Smooth muscle cell (in vitro differentiated cells): ENCODE measurements around the gene GLB1L. TPM values are rescaled to one million over a fixed set of nuclear protein-coding genes. Genes with fewer than 3 reads are reported as not detected.

Source experiments
- DNase-seq: peaks from one replicate; lab custom pipeline; 2025; ENCODE audit not compliant: unreplicated experiment; lab: John Stamatoyannopoulos, UW
- H2AFZ ChIP-seq: fragments of 200-600 bp; sonication (generic); 2 replicates; pipeline ENCODE4 v1.6.0; 2016; ENCODE audit warnings: antibody characterized with exemption, low read depth, mild to moderate bottlenecking
- H3F3A ChIP-seq: fragments of 200-600 bp; sonication (generic); 2 replicates; pipeline ENCODE4 v1.6.0; 2017; ENCODE audit warnings: antibody characterized with exemption, low read depth
- H3K27ac ChIP-seq: fragments of 200-600 bp; sonication (generic); 2 replicates; pipeline ENCODE4 v1.5.1; 2016; ENCODE audit warnings: low read depth, mild to moderate bottlenecking
- H3K27me3 ChIP-seq: fragments of 200-600 bp; sonication (generic); 2 replicates; pipeline ENCODE4 v1.6.1; 2016; ENCODE audit warnings: low read depth, mild to moderate bottlenecking
- H3K36me3 ChIP-seq: fragments of 200-600 bp; sonication (generic); 2 replicates; pipeline ENCODE4 v1.5.1; 2016; ENCODE audit warnings: low read depth
- H3K4me1 ChIP-seq: fragments of 200-600 bp; sonication (generic); 2 replicates; pipeline ENCODE4 v1.5.1; 2016; ENCODE audit warnings: low read depth
- H3K4me2 ChIP-seq: fragments of 200-600 bp; sonication (generic); 2 replicates; pipeline ENCODE4 v1.6.0; 2016; ENCODE audit warnings: mild to moderate bottlenecking
- H3K4me3 ChIP-seq: fragments of 200-600 bp; sonication (generic); 2 replicates; pipeline ENCODE4 v1.5.1; 2016; ENCODE audit warnings: mild to moderate bottlenecking
- H3K79me2 ChIP-seq: fragments of 200-600 bp; sonication (generic); 2 replicates; pipeline ENCODE4 v1.6.0; 2016; ENCODE audit warnings: low read depth, mild to moderate bottlenecking
- H3K9ac ChIP-seq: fragments of 200-600 bp; sonication (generic); 2 replicates; pipeline ENCODE4 v1.6.0; 2016; ENCODE audit warnings: low read depth
- H3K9me3 ChIP-seq: fragments of 200-600 bp; sonication (generic); replicated peaks from 2 replicates; pipeline ENCODE4 v1.5.1; 2016; ENCODE audit warnings: low read depth
- H4K20me1 ChIP-seq: fragments of 200-600 bp; sonication (generic); 2 replicates; pipeline ENCODE4 v1.6.0; 2016; ENCODE audit warnings: low read depth
- WGBS: methylation state at CpG from one replicate; pipeline ENCODE4 v1.1.7; 2016; ENCODE audit warnings: low lambda C conversion rate; 5-methylcytosine and 5-hydroxymethylcytosine counted together
- polyA plus RNA-seq: library from polyadenylated mRNA; unstranded; fragments of >200 nt; fragmentation: Nextera tagmentation; extraction: Ambion mirVana; gene quantifications from 2 replicates; pipeline ENCODE4 v1.2.1, GENCODE V29; 2016
- total RNA-seq: library from RNA; depleted of rRNA; stranded (reverse); fragments of >200 nt; gene quantifications from 2 replicates; pipeline ENCODE4 v1.2.3, GENCODE V29; 2014
- TF ChIP-seq, protein P1 (sequence below): fragments of 200-600 bp; sonication (generic); IDR thresholded peaks from 2 replicates; pipeline ENCODE4 v1.5.1; 2017; ENCODE audit warnings: borderline replicate concordance, mild to moderate bottlenecking, antibody characterized with exemption; ENCODE audit not compliant: insufficient read depth, poor library complexity, severe bottlenecking

The GLB1L gene
- total and polyA plus RNA-seq, 2 experiments from 2014 or later, result 4.1 to 26.4 TPM

DNA sequence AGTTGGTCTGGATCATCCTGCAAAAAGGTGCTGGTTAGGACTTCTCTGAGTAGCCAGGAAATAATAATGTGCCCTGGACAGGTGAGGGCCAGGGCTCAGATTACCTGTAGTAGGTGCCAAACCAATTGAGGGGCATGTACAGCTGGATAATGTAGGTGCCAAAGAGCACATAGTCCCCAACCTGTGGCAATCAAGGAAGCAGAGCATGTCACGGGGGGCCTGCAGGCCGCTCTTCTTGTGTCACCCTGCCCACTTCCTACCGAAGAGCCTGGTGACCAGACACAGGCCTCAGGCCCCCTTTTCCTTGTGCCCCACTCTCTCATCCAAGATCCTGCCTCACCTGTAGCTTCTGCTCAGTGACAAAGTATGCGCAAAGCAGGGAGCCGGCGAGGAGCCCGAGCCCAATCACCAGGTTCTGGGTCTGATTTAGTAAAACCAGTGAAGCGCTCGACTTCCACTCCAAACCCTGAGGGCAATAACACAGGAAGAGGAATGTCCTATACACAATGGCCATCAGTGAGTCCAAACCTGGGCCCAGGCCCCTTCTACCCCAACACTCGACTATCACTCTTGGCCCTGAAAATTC is 31.7 kb downstream of the GLB1L start:
- Histone ChIP-seq H3K27me3 (no peaks in the 10 kb centered on the region), H3F3A (peaks cover 6% of the 10 kb centered on the region), H3K9ac (no peak overlapping the region), H2AFZ (no peak overlapping the region), H3K4me3 (no peak overlapping the region), H3K79me2 (peaks cover 10% of the 10 kb centered on the region), H3K27ac (no peak overlapping the region), H3K4me1 (peaks cover 3% of the 10 kb centered on the region), H3K9me3 (no peaks in the 10 kb centered on the region), H4K20me1 (no peaks in the 10 kb centered on the region), H3K36me3 (no peaks in the 10 kb centered on the region), H3K4me2 (no peak overlapping the region)
- no peak for DNase-seq
- TF ChIP-seq, protein P1, sequence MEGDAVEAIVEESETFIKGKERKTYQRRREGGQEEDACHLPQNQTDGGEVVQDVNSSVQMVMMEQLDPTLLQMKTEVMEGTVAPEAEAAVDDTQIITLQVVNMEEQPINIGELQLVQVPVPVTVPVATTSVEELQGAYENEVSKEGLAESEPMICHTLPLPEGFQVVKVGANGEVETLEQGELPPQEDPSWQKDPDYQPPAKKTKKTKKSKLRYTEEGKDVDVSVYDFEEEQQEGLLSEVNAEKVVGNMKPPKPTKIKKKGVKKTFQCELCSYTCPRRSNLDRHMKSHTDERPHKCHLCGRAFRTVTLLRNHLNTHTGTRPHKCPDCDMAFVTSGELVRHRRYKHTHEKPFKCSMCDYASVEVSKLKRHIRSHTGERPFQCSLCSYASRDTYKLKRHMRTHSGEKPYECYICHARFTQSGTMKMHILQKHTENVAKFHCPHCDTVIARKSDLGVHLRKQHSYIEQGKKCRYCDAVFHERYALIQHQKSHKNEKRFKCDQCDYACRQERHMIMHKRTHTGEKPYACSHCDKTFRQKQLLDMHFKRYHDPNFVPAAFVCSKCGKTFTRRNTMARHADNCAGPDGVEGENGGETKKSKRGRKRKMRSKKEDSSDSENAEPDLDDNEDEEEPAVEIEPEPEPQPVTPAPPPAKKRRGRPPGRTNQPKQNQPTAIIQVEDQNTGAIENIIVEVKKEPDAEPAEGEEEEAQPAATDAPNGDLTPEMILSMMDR, result no peak
- 98% methylated on average over 10 of the region's 10 CpGs for WGBS

DNA sequence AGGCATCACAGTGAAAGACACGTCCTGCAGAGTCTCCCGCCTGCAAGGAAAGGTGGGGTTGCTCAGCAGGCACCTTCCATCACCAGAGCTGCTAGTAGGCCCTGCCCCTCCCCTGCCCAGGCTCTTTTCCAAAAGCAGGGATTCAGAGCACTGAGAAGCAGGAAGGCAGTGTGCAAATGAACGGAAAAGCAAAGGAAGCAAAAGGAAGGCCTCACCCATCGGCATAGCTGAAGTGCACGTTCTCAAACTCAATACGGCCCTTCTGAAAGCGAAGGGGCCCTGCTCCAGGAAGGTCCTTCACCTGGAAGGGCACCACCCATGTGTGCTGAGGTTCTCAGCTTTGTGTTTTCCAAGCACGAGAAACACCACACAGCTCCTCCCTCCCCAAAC is 32.2 kb downstream of the GLB1L start:
- H3K27me3 ChIP-seq, result no peaks in the 10 kb centered on the region
- H3K4me3 ChIP-seq, result no peak overlapping the region
- WGBS, result 98% methylated on average over 8 of the region's 8 CpGs
- H3K79me2 ChIP-seq, result peaks cover 10% of the 10 kb centered on the region
- H3K4me2 ChIP-seq, result no peak overlapping the region
- peaks cover 3% of the 10 kb centered on the region for H3K4me1 ChIP-seq
- no peak overlapping the region for H3K9ac ChIP-seq
- H3K9me3 ChIP-seq, result no peaks in the 10 kb centered on the region
- DNase-seq, result no peak
- peaks cover under 1% of the 10 kb centered on the region for H3F3A ChIP-seq
- H4K20me1 ChIP-seq, result no peaks in the 10 kb centered on the region
- H3K36me3 ChIP-seq, result no peaks in the 10 kb centered on the region
- TF ChIP-seq, protein P1, result no peak
- no peak overlapping the region for H2AFZ ChIP-seq
- no peak overlapping the region for H3K27ac ChIP-seq

DNA sequence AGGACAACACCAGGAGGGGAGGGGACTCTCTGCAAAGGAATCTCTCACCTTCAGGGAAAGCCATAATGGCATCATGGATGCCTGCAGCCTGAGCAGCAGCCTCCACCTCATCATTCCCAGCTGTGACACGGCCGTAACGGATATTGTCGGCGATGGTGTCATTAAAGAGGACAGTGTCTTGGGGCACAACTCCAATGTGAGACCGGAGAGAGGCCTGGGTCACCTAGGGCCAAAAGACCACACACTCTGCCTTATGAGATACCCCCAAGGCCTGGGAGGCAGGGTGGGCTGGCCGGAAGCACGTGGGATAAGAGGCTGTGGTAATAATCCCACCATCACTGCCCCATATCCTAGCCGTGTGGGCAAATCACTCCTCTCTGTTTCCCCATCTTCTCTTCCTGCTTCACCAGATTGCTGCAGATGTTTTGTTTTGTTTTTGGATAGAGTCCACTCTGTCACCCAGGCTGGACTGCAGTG is 34.3 kb downstream of the GLB1L start:
- no peak overlapping the region for H3K4me2 ChIP-seq
- no peaks in the 10 kb centered on the region for H4K20me1 ChIP-seq
- no peaks in the 10 kb centered on the region for H3K27me3 ChIP-seq
- no peaks in the 10 kb centered on the region for H3K9me3 ChIP-seq
- H3K36me3 ChIP-seq, result no peaks in the 10 kb centered on the region
- H3K4me1 ChIP-seq, result no peaks in the 10 kb centered on the region
- no peak for DNase-seq
- H3K4me3 ChIP-seq, result no peak overlapping the region
- H3K27ac ChIP-seq, result no peak overlapping the region
- no peaks in the 10 kb centered on the region for H3K79me2 ChIP-seq
- TF ChIP-seq, protein P1, result no peak
- no peak overlapping the region for H3K9ac ChIP-seq
- 95% methylated on average over 9 of the region's 9 CpGs for WGBS
- H2AFZ ChIP-seq, result no peak overlapping the region
- peaks cover 5% of the 10 kb centered on the region for H3F3A ChIP-seq
